ENCODE results near the gene EPOP.
A peak's percentile ranks its signal among the peaks of the same experiment; 100 is the strongest.

The EPOP gene

DNA sequence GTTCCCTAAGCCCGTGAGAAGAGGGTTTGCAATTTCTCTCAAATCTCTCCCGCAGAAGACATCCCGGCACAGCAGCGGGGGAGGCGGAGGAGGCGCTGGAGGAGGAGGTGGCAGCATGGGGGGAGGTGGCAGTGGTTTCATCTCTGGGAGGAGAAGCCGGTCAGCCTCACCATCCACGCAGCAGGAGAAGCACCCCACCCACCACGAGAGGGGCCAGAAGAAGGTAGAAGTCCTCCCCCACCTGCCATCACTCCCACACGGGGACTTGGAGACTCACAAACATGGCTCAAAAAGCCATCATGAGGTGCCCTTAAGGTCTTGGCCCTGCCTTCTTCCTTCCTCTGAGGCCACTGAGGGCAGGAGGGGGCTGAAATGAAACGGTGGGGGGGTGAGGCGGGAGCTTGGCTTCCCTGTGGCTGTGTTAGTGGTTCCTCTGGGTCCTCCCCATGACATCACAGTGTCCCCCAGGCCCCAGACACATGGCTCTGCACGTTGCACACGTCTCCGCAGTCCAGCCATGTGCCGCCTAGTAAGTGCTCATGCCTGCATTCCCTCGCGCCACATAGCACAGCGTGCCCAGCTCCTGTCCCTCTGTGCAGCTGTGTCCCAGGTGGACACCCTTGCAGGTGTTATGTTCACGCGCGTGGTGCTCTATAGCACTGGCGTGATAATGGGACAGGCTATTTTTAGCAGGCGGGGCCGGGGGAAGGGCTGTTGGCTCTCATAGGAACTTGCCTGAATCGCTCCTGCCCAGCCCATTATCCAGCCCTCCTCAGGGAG lies 37.2 kb upstream of the EPOP start:
- Histone ChIP-seq H3K4me1 (ENCODE audit: control insufficient read depth, insufficient read depth, low read length) (peaks cover 29% of the 10 kb centered on the region), H3K27me3 (ENCODE audit: control insufficient read depth, insufficient read depth, low read length) (peaks cover 38% of the 10 kb centered on the region), H3K4me3 (ENCODE audit: low read depth, low read length) (no peak overlapping the region), H3K36me3 (ENCODE audit: control insufficient read depth, insufficient read depth, low read length) (no peaks in the 10 kb centered on the region), H3K9me3 (ENCODE audit: control insufficient read depth, insufficient read depth, low read length) (no peaks in the 10 kb centered on the region), H3K9ac (ENCODE audit: low read depth, low read length) (no peak overlapping the region)

DNA sequence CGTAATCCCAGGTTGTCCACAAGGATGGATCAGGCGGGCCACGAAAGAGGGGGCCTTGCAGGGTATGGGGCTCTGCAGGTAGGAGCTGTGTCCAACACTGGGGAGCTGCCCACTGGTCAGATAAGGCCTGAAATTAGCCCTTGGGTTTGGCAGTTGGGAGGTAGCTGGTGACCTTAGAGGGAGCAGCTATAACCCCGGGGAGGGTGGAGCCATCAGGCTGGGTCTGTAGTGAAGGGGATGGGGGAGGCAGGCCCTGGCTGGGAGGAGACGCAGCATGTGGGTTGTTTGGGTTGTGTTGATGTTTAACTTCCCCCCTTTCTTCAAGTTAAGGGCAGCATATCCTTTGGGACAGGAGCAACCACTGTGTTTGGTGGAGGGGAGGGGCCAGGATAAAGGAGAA lies 36.2 kb upstream of the EPOP start:
- Histone ChIP-seq H3K4me3 (ENCODE audit: low read depth, low read length) (no peak overlapping the region), H3K9me3 (ENCODE audit: control insufficient read depth, insufficient read depth, low read length) (no peaks in the 10 kb centered on the region), H3K27me3 (ENCODE audit: control insufficient read depth, insufficient read depth, low read length) (peaks cover 42% of the 10 kb centered on the region), H3K36me3 (ENCODE audit: control insufficient read depth, insufficient read depth, low read length) (no peaks in the 10 kb centered on the region), H3K4me1 (ENCODE audit: control insufficient read depth, insufficient read depth, low read length) (peaks cover 31% of the 10 kb centered on the region), H3K9ac (ENCODE audit: low read depth, low read length) (no peak overlapping the region)

DNA sequence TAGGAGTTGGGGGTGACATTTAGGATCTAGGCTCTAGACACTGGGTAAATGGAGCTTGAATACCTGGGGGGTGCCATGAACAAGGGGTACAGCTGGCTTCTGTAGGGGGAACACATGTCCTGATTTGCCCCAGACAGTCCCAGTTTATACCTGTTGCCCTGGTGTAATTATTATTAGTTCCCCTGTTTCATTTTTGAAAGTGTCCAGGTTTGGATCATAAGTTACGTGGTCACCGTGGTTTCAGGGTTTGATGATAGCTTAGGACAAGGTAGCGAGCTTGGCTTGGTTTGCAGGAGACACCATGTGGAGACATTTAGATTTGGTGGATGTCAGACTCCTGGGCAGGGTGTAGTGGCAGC lies 35.8 kb upstream of the EPOP start:
- no peaks in the 10 kb centered on the region for H3K9me3 ChIP-seq (ENCODE audit: control insufficient read depth, insufficient read depth, low read length)
- peaks cover 42% of the 10 kb centered on the region for H3K27me3 ChIP-seq (ENCODE audit: control insufficient read depth, insufficient read depth, low read length)
- H3K36me3 ChIP-seq (ENCODE audit: control insufficient read depth, insufficient read depth, low read length), result no peaks in the 10 kb centered on the region
- H3K9ac ChIP-seq (ENCODE audit: low read depth, low read length), result no peak overlapping the region
- peaks cover 27% of the 10 kb centered on the region for H3K4me1 ChIP-seq (ENCODE audit: control insufficient read depth, insufficient read depth, low read length)
- no peak overlapping the region for H3K4me3 ChIP-seq (ENCODE audit: low read depth, low read length)

DNA sequence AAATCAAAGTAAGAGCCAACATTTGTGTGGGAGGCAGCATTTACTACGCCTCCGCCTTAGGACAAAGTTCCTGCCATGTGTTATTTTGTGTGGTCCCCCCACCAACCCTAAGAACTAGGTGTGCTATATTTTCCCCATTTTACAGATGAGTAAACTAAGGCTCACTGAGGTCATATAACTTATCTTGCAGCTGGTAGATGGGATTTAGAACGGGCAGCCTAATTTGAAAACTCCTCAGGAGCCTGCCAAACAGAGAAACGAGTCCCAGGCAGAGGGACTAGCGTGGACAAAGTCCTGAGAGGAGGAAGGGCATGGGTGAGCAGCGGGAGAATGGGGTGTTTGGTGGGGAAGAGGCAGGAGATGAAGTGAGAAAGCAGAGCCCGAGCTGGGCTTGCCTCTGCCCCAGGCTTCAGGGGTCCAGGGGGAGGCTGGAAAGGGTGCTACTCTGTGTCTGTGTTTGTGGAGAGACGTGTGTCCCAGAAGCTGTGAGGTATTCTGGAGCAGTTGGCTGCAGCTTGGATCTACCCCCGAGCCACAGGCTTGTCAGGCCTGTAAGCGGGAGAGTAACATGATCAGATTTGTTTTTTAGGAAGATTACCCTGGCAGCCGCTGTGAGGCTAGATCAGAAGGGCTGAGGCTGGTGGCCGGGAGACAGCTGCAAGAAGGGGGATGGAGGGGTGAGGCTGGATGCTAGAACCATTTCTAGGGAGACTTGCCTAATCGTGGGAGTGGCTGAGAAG lies 35.3 kb upstream of the EPOP start:
- Histone ChIP-seq H3K36me3 (ENCODE audit: control insufficient read depth, insufficient read depth, low read length) (no peaks in the 10 kb centered on the region), H3K4me1 (ENCODE audit: control insufficient read depth, insufficient read depth, low read length) (peaks cover 22% of the 10 kb centered on the region), H3K9ac (ENCODE audit: low read depth, low read length) (no peak overlapping the region)

DNA sequence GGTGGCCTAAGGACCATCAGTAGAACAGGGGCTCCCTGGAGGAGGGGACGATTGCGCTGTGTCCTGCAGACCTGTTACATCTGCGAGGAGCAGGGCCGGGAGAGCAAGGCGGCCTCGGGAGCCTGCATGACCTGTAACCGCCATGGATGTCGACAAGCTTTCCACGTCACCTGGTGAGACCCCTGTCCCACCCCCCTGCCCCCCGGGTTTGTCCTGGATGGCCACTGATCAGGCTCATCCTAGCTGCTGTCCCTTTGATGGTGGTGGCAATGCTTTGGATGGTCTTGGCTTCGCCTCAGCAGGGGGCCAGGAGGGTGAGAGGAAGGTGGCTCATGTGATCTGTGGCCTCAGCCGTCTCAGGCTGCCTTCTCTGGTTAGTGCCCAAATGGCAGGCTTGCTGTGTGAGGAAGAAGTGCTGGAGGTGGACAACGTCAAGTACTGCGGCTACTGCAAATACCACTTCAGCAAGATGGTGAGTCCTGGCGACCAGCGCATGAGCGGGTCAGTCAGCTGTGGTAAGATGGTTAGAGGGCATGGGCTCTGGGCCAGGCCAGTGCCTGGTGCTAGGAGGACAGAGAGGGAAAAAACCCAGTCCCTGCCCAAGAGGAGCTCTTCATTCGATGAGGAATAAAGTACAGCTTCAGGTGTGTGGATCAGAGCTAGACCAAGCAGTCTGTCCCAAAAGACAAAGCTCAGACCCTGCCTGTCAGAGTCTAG lies 34.5 kb upstream of the EPOP start:
- no peak overlapping the region for H3K4me3 ChIP-seq (ENCODE audit: low read depth, low read length)
- H3K36me3 ChIP-seq (ENCODE audit: control insufficient read depth, insufficient read depth, low read length), result no peaks in the 10 kb centered on the region
- no peak overlapping the region for H3K9ac ChIP-seq (ENCODE audit: low read depth, low read length)

More for the DNA sequence above, 35.3 kb upstream of the EPOP start:
- Histone ChIP-seq H3K27me3 (ENCODE audit: control insufficient read depth, insufficient read depth, low read length) (peaks cover 40% of the 10 kb centered on the region), H3K4me3 (ENCODE audit: low read depth, low read length) (no peak overlapping the region), H3K9me3 (ENCODE audit: control insufficient read depth, insufficient read depth, low read length) (no peaks in the 10 kb centered on the region)

DNA sequence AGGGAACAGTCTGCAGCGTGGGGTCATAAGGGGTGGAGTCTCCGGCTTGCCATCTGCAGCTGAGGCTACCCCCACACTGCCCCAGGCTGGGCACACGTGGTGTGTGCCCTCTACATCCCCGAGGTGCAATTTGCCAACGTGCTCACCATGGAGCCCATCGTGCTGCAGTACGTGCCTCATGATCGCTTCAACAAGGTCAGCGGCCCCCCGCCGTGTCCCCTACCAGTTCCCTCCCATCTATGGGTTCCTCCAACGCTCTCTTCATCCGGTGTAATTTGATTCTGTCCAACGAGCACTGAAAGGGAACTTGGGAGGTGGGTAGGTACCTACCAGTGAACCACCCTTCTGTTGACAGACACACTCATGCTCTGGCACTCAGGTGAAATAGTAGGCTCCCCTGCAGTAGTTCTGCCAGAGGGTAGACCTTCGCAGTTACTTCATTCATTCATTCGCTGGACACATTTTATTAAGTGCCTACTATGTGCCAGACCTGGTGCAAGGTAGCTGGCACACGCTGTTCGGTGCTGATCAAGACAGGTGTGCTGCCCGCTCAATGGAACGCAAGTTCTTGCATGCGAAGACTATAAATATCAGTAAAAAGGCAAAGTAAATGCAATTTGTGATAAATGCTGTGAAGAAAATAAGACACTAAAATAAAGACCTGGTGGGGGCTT lies 33.1 kb upstream of the EPOP start:
- H3K4me3 ChIP-seq (ENCODE audit: low read depth, low read length), result peak overlapping the region; percentile 59
- H3K9ac ChIP-seq (ENCODE audit: low read depth, low read length), result no peak overlapping the region
- no peaks in the 10 kb centered on the region for H3K36me3 ChIP-seq (ENCODE audit: control insufficient read depth, insufficient read depth, low read length)

More for the DNA sequence above, 34.5 kb upstream of the EPOP start:
- H3K9me3 ChIP-seq (ENCODE audit: control insufficient read depth, insufficient read depth, low read length), result no peaks in the 10 kb centered on the region
- peaks cover 40% of the 10 kb centered on the region for H3K27me3 ChIP-seq (ENCODE audit: control insufficient read depth, insufficient read depth, low read length)
- peaks cover 22% of the 10 kb centered on the region for H3K4me1 ChIP-seq (ENCODE audit: control insufficient read depth, insufficient read depth, low read length)

DNA sequence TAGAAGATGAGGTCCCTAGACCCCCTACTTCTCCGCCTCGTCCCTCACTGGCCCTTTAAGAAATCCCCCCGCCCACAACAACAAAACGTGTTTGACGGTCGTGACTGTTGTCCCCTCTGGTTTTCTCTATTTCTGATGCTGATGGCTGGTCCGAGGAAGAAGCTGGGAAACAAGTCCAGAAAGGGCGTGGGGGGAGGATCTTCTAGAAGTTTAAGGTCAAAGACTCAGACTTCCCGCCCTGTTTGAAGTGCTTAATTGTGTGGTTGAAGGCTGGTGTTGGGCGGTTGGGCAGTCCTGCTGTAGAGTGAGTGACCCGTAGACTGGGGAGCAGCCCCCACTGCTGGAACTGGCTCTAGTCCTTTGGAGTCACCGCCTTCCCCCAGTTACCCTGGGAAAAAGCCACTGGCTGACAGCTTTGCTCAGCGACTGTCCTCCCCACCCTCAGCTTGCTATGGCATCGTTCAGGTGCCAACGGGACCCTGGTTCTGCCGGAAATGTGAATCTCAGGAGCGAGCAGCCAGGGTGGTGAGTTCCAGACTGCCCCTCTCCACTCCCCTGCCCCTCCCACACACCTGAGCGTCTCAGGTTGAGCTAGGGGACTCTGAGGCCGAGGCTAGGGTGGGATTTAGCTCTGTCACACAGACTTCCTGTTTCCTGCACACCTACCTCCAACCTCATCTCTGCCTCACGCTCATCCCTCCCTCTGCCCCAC lies 31.9 kb upstream of the EPOP start:
- H3K36me3 ChIP-seq (ENCODE audit: control insufficient read depth, insufficient read depth, low read length), result no peaks in the 10 kb centered on the region
- H3K9me3 ChIP-seq (ENCODE audit: control insufficient read depth, insufficient read depth, low read length), result no peaks in the 10 kb centered on the region
- peak overlapping the region; percentile 59 for H3K4me3 ChIP-seq (ENCODE audit: low read depth, low read length)
- H3K27me3 ChIP-seq (ENCODE audit: control insufficient read depth, insufficient read depth, low read length), result peaks cover 61% of the 10 kb centered on the region
- no peak overlapping the region for H3K9ac ChIP-seq (ENCODE audit: low read depth, low read length)
- peaks cover 25% of the 10 kb centered on the region for H3K4me1 ChIP-seq (ENCODE audit: control insufficient read depth, insufficient read depth, low read length)

More for the DNA sequence above, 33.1 kb upstream of the EPOP start:
- H3K9me3 ChIP-seq (ENCODE audit: control insufficient read depth, insufficient read depth, low read length), result no peaks in the 10 kb centered on the region
- H3K27me3 ChIP-seq (ENCODE audit: control insufficient read depth, insufficient read depth, low read length), result peaks cover 51% of the 10 kb centered on the region
- peaks cover 23% of the 10 kb centered on the region for H3K4me1 ChIP-seq (ENCODE audit: control insufficient read depth, insufficient read depth, low read length)

DNA sequence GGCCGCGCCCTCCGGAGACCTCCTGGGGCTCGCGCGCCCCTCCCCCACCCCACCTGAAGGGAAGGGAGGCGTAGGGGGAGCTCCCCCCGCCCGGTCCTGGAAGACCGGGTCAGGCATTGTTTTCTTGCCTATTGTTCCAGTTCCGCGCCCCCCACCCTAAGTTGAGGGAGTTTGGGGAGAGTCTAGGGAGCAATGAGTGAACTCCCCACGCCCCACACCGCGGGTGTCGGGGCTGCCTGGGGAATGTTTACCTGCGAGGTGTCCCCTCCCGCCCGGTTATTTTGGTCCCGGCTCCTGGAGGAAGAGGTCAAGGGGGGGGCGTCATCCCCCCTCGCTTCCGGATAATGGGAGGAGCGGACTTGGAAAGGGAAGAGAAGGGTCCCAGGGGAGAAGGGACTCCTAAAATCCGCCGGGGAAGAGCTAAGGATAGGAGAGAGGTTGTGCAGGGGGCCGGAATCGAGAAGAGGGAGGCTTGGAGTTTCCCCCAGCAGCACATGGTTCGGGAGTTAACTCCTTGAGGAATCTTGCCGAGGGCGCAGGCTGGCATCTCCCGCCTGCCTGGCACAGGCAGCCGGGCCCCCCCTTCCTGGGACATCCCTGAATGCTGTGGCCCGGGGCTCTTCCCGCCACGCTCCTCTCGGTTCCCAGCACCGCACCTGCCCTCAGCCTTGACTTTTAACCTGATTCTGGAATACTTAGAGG lies 31.2 kb upstream of the EPOP start:
- H3K4me3 ChIP-seq (ENCODE audit: low read depth, low read length), result peak overlapping the region; percentile 59
- H3K27me3 ChIP-seq (ENCODE audit: control insufficient read depth, insufficient read depth, low read length), result peaks cover 68% of the 10 kb centered on the region
- peaks cover 31% of the 10 kb centered on the region for H3K4me1 ChIP-seq (ENCODE audit: control insufficient read depth, insufficient read depth, low read length)
- no peaks in the 10 kb centered on the region for H3K36me3 ChIP-seq (ENCODE audit: control insufficient read depth, insufficient read depth, low read length)
- H3K9me3 ChIP-seq (ENCODE audit: control insufficient read depth, insufficient read depth, low read length), result no peaks in the 10 kb centered on the region
- no peak overlapping the region for H3K9ac ChIP-seq (ENCODE audit: low read depth, low read length)

DNA sequence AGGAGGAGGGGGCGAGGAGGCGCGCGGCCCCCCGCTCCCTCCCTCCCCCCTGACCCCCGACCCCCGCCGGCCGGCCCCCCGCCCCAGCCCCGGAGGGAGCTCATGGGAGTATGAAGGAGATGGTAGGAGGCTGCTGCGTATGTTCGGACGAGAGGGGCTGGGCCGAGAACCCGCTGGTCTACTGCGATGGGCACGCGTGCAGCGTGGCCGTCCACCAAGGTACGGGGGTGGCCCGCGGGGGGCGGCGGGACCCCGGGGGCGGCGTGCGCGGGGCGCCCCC lies 30.7 kb upstream of the EPOP start:
- H3K27me3 ChIP-seq (ENCODE audit: control insufficient read depth, insufficient read depth, low read length), result peaks cover 73% of the 10 kb centered on the region
- peaks cover 29% of the 10 kb centered on the region for H3K4me1 ChIP-seq (ENCODE audit: control insufficient read depth, insufficient read depth, low read length)

DNA sequence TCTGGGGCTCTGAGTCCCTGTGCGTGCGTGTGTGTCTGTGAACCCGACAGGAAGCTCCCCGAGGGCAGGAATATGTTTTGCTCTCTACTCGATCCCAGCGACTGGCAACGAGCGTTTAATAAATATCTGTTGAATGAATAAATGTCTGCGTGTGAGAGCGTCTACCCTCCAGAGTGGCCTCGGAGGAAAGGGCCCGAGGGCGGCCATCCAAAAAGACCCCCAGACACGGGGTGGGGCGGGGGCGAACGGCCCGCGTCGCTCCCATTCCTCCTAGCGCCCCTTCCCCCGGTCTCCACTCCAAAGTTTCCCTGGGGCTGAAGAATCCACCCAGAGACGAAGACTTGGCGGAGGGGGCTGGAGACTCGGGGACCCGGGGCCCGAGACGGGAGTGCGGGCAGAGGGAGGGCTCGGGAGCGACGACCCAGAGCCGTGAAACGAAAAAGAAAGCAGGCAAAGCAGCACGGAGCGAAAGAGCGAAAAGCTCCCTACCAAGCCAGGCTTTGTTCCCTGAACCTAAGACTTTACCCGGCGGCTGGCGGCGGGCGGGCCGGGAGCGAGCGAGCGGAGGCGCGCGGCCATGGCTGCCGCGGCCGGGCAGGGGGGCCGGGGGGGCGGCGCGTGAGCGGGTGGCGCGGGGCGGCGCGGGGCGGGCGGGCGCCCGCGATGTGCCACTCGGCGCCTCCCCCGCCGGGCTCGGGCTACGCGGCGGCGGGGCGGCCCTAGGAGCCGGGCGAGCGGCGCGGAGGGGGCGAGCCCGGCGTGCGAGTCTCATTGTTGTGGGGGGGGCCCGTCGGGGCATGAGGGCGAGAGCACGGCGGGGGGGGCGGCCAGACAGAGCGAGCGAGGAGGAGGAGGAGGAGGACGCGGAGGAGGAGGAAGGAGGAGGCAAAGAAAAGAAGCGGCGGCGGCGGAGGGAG lies 30.1 kb upstream of the EPOP start, which contains the start of gene MLLT6:
TSS of gene MLLT6 (plus strand) at position 668 of the 917 bp plus-strand sequence. CDS start 360 bp downstream, outside the sequence.
- H3K27me3 ChIP-seq (ENCODE audit: control insufficient read depth, insufficient read depth, low read length), result peaks cover 77% of the 10 kb centered on the region

More for the DNA sequence above, 30.7 kb upstream of the EPOP start:
- Histone ChIP-seq H3K9me3 (ENCODE audit: control insufficient read depth, insufficient read depth, low read length) (no peaks in the 10 kb centered on the region), H3K9ac (ENCODE audit: low read depth, low read length) (no peak overlapping the region), H3K4me3 (ENCODE audit: low read depth, low read length) (peak overlapping the region; percentile 13), H3K36me3 (ENCODE audit: control insufficient read depth, insufficient read depth, low read length) (no peaks in the 10 kb centered on the region)

More for the DNA sequence above, 30.1 kb upstream of the EPOP start, which contains the start of gene MLLT6:
- no peaks in the 10 kb centered on the region for H3K9me3 ChIP-seq (ENCODE audit: control insufficient read depth, insufficient read depth, low read length)
- H3K9ac ChIP-seq (ENCODE audit: low read depth, low read length), result no peak within 1 kb of the TSS
- peak within 1 kb of the TSS; percentile 59 for H3K4me3 ChIP-seq (ENCODE audit: low read depth, low read length)
- H3K36me3 ChIP-seq (ENCODE audit: control insufficient read depth, insufficient read depth, low read length), result no peaks in the 10 kb centered on the region
- peaks cover 29% of the 10 kb centered on the region for H3K4me1 ChIP-seq (ENCODE audit: control insufficient read depth, insufficient read depth, low read length)
